ENCODE results near the gene TNFAIP8L2.

The TNFAIP8L2 gene

GRCh38 chr1:151131701-151132334 is 24.6 kb upstream of the TNFAIP8L2 start:
- Histone ChIP-seq H3K27ac (ENCODE audit: low read length) (no peak overlapping the region), H3K4me2 (ENCODE audit: insufficient read depth, low read length) (no peak overlapping the region), H3K9me3 (ENCODE audit: insufficient read depth, low read length, severe bottlenecking) (no peaks in the 10 kb centered on the region), H3K27me3 (ENCODE audit: insufficient read depth, low read length, poor library complexity) (no peaks in the 10 kb centered on the region), H3K36me3 (ENCODE audit: insufficient read depth, low read length) (no peaks in the 10 kb centered on the region), H3K4me1 (ENCODE audit: insufficient read depth, low read length) (no peaks in the 10 kb centered on the region), H3K9ac (ENCODE audit: low read depth, low read length) (no peak overlapping the region), H3K79me2 (ENCODE audit: insufficient read depth, low read length) (no peaks in the 10 kb centered on the region), H2AFZ (ENCODE audit: low read depth, low read length) (no peak overlapping the region), H3K4me3 (ENCODE audit: low read depth in 1 of 2, low read length in 2 of 2) (no peak overlapping the region), H4K20me1 (ENCODE audit: insufficient read depth, low read length) (no peaks in the 10 kb centered on the region)
- DNase-seq (no peak), ATAC-seq (ENCODE audit: insufficient read depth, low read depth) (no peak)
- TF ChIP-seq EZH2 (IDR thresholded peaks at IDR 0.05; ENCODE audit: borderline replicate concordance, low read depth, low read length, severe bottlenecking), result no peak
- TF ChIP-seq, protein P1, sequence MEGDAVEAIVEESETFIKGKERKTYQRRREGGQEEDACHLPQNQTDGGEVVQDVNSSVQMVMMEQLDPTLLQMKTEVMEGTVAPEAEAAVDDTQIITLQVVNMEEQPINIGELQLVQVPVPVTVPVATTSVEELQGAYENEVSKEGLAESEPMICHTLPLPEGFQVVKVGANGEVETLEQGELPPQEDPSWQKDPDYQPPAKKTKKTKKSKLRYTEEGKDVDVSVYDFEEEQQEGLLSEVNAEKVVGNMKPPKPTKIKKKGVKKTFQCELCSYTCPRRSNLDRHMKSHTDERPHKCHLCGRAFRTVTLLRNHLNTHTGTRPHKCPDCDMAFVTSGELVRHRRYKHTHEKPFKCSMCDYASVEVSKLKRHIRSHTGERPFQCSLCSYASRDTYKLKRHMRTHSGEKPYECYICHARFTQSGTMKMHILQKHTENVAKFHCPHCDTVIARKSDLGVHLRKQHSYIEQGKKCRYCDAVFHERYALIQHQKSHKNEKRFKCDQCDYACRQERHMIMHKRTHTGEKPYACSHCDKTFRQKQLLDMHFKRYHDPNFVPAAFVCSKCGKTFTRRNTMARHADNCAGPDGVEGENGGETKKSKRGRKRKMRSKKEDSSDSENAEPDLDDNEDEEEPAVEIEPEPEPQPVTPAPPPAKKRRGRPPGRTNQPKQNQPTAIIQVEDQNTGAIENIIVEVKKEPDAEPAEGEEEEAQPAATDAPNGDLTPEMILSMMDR (IDR thresholded peaks at IDR 0.05; ENCODE audit: borderline replicate concordance, extremely low read depth, low read length, poor library complexity, severe bottlenecking), result no peak

- H3K9ac ChIP-seq (ENCODE audit: low read depth, low read length), result no peak overlapping the region
Measured at GRCh38 chr1:151132335-151133017, 24.0 kb upstream of the TNFAIP8L2 start.

GRCh38 chr1:151133018-151133806 is 23.2 kb upstream of the TNFAIP8L2 start:
- no peak overlapping the region for H3K27ac ChIP-seq (ENCODE audit: low read length)
- TF ChIP-seq, protein P1 (IDR thresholded peaks at IDR 0.05; ENCODE audit: borderline replicate concordance, extremely low read depth, low read length, poor library complexity, severe bottlenecking), result no peak
- no peak for TF ChIP-seq EZH2 (IDR thresholded peaks at IDR 0.05; ENCODE audit: borderline replicate concordance, low read depth, low read length, severe bottlenecking)
- no peaks in the 10 kb centered on the region for H3K4me1 ChIP-seq (ENCODE audit: insufficient read depth, low read length)
- H3K79me2 ChIP-seq (ENCODE audit: insufficient read depth, low read length), result no peaks in the 10 kb centered on the region
- H3K9me3 ChIP-seq (ENCODE audit: insufficient read depth, low read length, severe bottlenecking), result no peaks in the 10 kb centered on the region
- no peaks in the 10 kb centered on the region for H3K36me3 ChIP-seq (ENCODE audit: insufficient read depth, low read length)
- H2AFZ ChIP-seq (ENCODE audit: low read depth, low read length), result no peak overlapping the region
- ATAC-seq (ENCODE audit: insufficient read depth, low read depth) (no peak), DNase-seq (no peak)
- H3K9ac ChIP-seq (ENCODE audit: low read depth, low read length), result no peak overlapping the region
- H3K4me3 ChIP-seq (ENCODE audit: low read depth in 1 of 2, low read length in 2 of 2), result no peak overlapping the region
- no peak overlapping the region for H3K4me2 ChIP-seq (ENCODE audit: insufficient read depth, low read length)
- no peaks in the 10 kb centered on the region for H4K20me1 ChIP-seq (ENCODE audit: insufficient read depth, low read length)
- H3K27me3 ChIP-seq (ENCODE audit: insufficient read depth, low read length, poor library complexity), result no peaks in the 10 kb centered on the region

More at GRCh38 chr1:151132335-151133017, 24.0 kb upstream of the TNFAIP8L2 start:
- Histone ChIP-seq H3K4me3 (ENCODE audit: low read depth in 1 of 2, low read length in 2 of 2) (no peak overlapping the region), H3K27me3 (ENCODE audit: insufficient read depth, low read length, poor library complexity) (no peaks in the 10 kb centered on the region), H4K20me1 (ENCODE audit: insufficient read depth, low read length) (no peaks in the 10 kb centered on the region), H3K4me1 (ENCODE audit: insufficient read depth, low read length) (no peaks in the 10 kb centered on the region), H3K79me2 (ENCODE audit: insufficient read depth, low read length) (no peaks in the 10 kb centered on the region), H3K9me3 (ENCODE audit: insufficient read depth, low read length, severe bottlenecking) (no peaks in the 10 kb centered on the region), H3K27ac (ENCODE audit: low read length) (no peak overlapping the region), H3K4me2 (ENCODE audit: insufficient read depth, low read length) (no peak overlapping the region), H3K36me3 (ENCODE audit: insufficient read depth, low read length) (no peaks in the 10 kb centered on the region), H2AFZ (ENCODE audit: low read depth, low read length) (no peak overlapping the region)
- ATAC-seq (ENCODE audit: insufficient read depth, low read depth) (no peak), DNase-seq (no peak)
- TF ChIP-seq, protein P1 (IDR thresholded peaks at IDR 0.05; ENCODE audit: borderline replicate concordance, extremely low read depth, low read length, poor library complexity, severe bottlenecking), result no peak
- no peak for TF ChIP-seq EZH2 (IDR thresholded peaks at IDR 0.05; ENCODE audit: borderline replicate concordance, low read depth, low read length, severe bottlenecking)

Data from DND-41 (cell line).